Keratinocyte (primary cell): ENCODE data around the gene TNIK. TPM values are rescaled to one million over a fixed set of nuclear protein-coding genes. Genes with fewer than 3 reads are reported as not detected.

Source experiments
- DNase-seq: peaks from one replicate; pipeline ENCODE4 v3.0.0-alpha.2; 2011; ENCODE audit warnings: low read depth, missing footprints, low spot score
- FAIRE-seq: peaks from 2 replicates; lab custom pipeline; 2011; peaks lifted over from hg19 to GRCh38; lab: Jason Lieb, UNC
- H2AFZ ChIP-seq: 2 replicates; pipeline ENCODE4 v1.6.0; 2012; ENCODE audit warnings: low read length, control low read depth, inconsistent platforms; ENCODE audit not compliant: control insufficient read depth
- H3K27ac ChIP-seq: 2 replicates; pipeline ENCODE4 v1.5.1; 2011; ENCODE audit warnings: low read length; ENCODE audit not compliant: control insufficient read depth, insufficient read depth
- H3K27me3 ChIP-seq: 3 replicates; pipeline ENCODE4 v1.6.0; 2011; ENCODE audit warnings: low read length; ENCODE audit not compliant: control insufficient read depth, insufficient read depth; ENCODE audit errors: extremely low read depth
- H3K36me3 ChIP-seq, 2 experiments: 2 replicates in 1 of 2; 3 replicates in 1 of 2; pipeline ENCODE4 v1.5.1; 2011; ENCODE audit warnings: low read length in 2 of 2, mild to moderate bottlenecking in 1 of 2; ENCODE audit not compliant: control insufficient read depth in 2 of 2, insufficient read depth in 2 of 2; ENCODE audit errors: extremely low read depth in 1 of 2
- H3K4me1 ChIP-seq: 3 replicates; pipeline ENCODE4 v1.5.1; 2011; ENCODE audit warnings: low read length; ENCODE audit not compliant: control insufficient read depth, insufficient read depth; ENCODE audit errors: extremely low read depth
- H3K4me2 ChIP-seq: 3 replicates; pipeline ENCODE4 v1.6.0; 2011; ENCODE audit warnings: low read depth, low read length; ENCODE audit not compliant: control insufficient read depth, insufficient read depth; ENCODE audit errors: extremely low read depth
- H3K4me3 ChIP-seq, 3 experiments: fragments of 200-600 bp in 1 of 3; sonication (generic) in 1 of 3; 2 replicates in 2 of 3; 3 replicates in 1 of 3; pipeline ENCODE4 v1.5.1; 2011 to 2016; ENCODE audit warnings: low read length in 3 of 3, mild to moderate bottlenecking in 3 of 3, control low read depth in 2 of 3, inconsistent platforms in 1 of 3, low read depth in 1 of 3, mixed read lengths in 1 of 3, mixed run types in 1 of 3, moderate library complexity in 1 of 3; ENCODE audit not compliant: control insufficient read depth in 2 of 3, insufficient read depth in 2 of 3; ENCODE audit errors: extremely low read depth in 1 of 3
- H3K79me2 ChIP-seq: 2 replicates; pipeline ENCODE4 v1.6.0; 2012; ENCODE audit warnings: low read length; ENCODE audit not compliant: control insufficient read depth, insufficient read depth
- H3K9ac ChIP-seq: 3 replicates; pipeline ENCODE4 v1.6.0; 2011; ENCODE audit warnings: low read length; ENCODE audit not compliant: control insufficient read depth, insufficient read depth; ENCODE audit errors: extremely low read depth
- H3K9me1 ChIP-seq: 3 replicates; pipeline ENCODE4 v1.6.0; 2011; ENCODE audit warnings: low read length; ENCODE audit not compliant: control insufficient read depth, insufficient read depth; ENCODE audit errors: extremely low read depth
- H3K9me3 ChIP-seq: 2 replicates; pipeline ENCODE4 v1.5.1; 2012; ENCODE audit warnings: low read depth, low read length; ENCODE audit not compliant: control insufficient read depth
- H4K20me1 ChIP-seq: 3 replicates; pipeline ENCODE4 v1.6.0; 2011; ENCODE audit warnings: low read length; ENCODE audit not compliant: control insufficient read depth, insufficient read depth; ENCODE audit errors: extremely low read depth
- EZH2 ChIP-seq: IDR thresholded peaks from one replicate; pipeline ENCODE4 v1.6.1; 2012; ENCODE audit warnings: inconsistent platforms, mild to moderate bottlenecking, low read length, moderate library complexity
- dilution Hi-C: fragments of 300-500 bp; cut with MboI; formaldehyde crosslinking; loops from one replicate; pipeline ENCODE4 v1.7.0; 2020; ENCODE audit warnings: low sequenced_read_pairs; ENCODE audit not compliant: extremely low pct_ligation_motif_present
- polyA plus RNA-seq, 5 experiments: library from polyadenylated mRNA; depleted of rRNA in 3 of 5; stranded (reverse) in 3 of 5; stranded (forward) in 1 of 5; unstranded in 1 of 5; fragments of >200 nt; gene quantifications; 1 replicate in 1 of 5; 2 replicates in 3 of 5; 3 replicates in 1 of 5; pipeline versions ENCODE4 v1.2.1 to v1.2.3, GENCODE V29; 2011 to 2012; ENCODE audit warnings: missing spikeins in 2 of 5, low read depth in 1 of 5, low replicate concordance in 1 of 5
- TF ChIP-seq, protein P1 (sequence below), 3 experiments: IDR thresholded peaks in 1 of 3; conservative IDR thresholded peaks in 1 of 3; optimal IDR thresholded peaks in 1 of 3; 2 replicates in 2 of 3; 3 replicates in 1 of 3; pipeline versions ENCODE3 to v1.5.1; 2011; ENCODE audit warnings: low read length in 3 of 3, mild to moderate bottlenecking in 3 of 3, moderate library complexity in 2 of 3, control low read depth in 1 of 3, inconsistent platforms in 1 of 3; ENCODE audit not compliant: insufficient read depth in 2 of 3; ENCODE audit errors: extremely low read depth in 1 of 3

The TNIK gene
- polyA plus RNA-seq, 1 donor (not counting 4 experiments of a cell fraction or from before 2014, with no cell fraction given), result 4.4 TPM

- no peaks in the 10 kb centered on the region for H3K27me3 ChIP-seq
- H3K4me1 ChIP-seq, result no peaks in the 10 kb centered on the region
- no peaks in the 10 kb centered on the region for H4K20me1 ChIP-seq
- FAIRE-seq, result no peak
- no peak overlapping the region for H3K4me3 ChIP-seq
- no peak for DNase-seq
- H3K79me2 ChIP-seq, result no peaks in the 10 kb centered on the region
- H3K27ac ChIP-seq, result no peak overlapping the region
- no peaks in the 10 kb centered on the region for H3K36me3 ChIP-seq
- H3K4me2 ChIP-seq, result no peak overlapping the region
- no peak overlapping the region for H3K9ac ChIP-seq
- dilution Hi-C loops, result no loop called here
- H3K9me3 ChIP-seq, result no peaks in the 10 kb centered on the region
- H3K9me1 ChIP-seq, result no peaks in the 10 kb centered on the region
- no peak overlapping the region for H2AFZ ChIP-seq
- TF ChIP-seq EZH2, result no peak
Measured at GRCh38 chr3:171204942-171205341, 255.3 kb downstream of the TNIK start.

- Histone ChIP-seq H3K79me2 (no peaks in the 10 kb centered on the region), H3K27ac (no peak overlapping the region), H2AFZ (no peak overlapping the region), H3K4me1 (no peaks in the 10 kb centered on the region), H4K20me1 (no peaks in the 10 kb centered on the region), H3K9me3 (no peaks in the 10 kb centered on the region), H3K9me1 (no peaks in the 10 kb centered on the region), H3K4me2 (no peak overlapping the region), H3K4me3 (no peak overlapping the region), H3K36me3 (no peaks in the 10 kb centered on the region), H3K27me3 (no peaks in the 10 kb centered on the region), H3K9ac (no peak overlapping the region)
- FAIRE-seq (no peak), DNase-seq (no peak)
- TF ChIP-seq, protein P1, sequence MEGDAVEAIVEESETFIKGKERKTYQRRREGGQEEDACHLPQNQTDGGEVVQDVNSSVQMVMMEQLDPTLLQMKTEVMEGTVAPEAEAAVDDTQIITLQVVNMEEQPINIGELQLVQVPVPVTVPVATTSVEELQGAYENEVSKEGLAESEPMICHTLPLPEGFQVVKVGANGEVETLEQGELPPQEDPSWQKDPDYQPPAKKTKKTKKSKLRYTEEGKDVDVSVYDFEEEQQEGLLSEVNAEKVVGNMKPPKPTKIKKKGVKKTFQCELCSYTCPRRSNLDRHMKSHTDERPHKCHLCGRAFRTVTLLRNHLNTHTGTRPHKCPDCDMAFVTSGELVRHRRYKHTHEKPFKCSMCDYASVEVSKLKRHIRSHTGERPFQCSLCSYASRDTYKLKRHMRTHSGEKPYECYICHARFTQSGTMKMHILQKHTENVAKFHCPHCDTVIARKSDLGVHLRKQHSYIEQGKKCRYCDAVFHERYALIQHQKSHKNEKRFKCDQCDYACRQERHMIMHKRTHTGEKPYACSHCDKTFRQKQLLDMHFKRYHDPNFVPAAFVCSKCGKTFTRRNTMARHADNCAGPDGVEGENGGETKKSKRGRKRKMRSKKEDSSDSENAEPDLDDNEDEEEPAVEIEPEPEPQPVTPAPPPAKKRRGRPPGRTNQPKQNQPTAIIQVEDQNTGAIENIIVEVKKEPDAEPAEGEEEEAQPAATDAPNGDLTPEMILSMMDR (optimal IDR thresholded peaks at IDR 0.05 in 1 of 3, IDR thresholded peaks at IDR 0.05 in 1 of 3, conservative IDR thresholded peaks at IDR 0.05 in 1 of 3; ENCODE audit: extremely low read depth in 1 of 3, insufficient read depth in 2 of 3, low read length in 3 of 3), result no peak
- TF ChIP-seq EZH2, result no peak
- dilution Hi-C loops, result no loop called here
Measured at GRCh38 chr3:171201825-171202224, 258.4 kb downstream of the TNIK start.

DNA sequence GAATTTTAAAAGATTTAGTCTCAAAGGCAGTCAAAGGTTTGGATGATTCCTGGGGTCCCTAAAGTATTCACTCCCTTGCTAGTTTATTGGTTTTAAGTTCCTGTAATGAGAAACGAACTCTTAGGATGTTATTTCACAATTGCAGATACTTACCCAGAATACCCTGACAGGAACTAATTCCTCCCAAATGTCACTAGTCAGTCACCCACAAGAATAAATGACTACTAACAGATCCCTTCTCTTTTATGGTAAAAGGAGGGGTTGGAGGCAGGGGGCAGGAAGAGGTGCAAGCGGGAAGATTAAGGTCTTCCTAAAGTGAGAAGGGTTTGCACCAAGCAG is 259.5 kb downstream of the TNIK start:
- no peak overlapping the region for H2AFZ ChIP-seq
- H4K20me1 ChIP-seq, result no peaks in the 10 kb centered on the region
- FAIRE-seq (no peak), DNase-seq (no peak)
- no peak overlapping the region for H3K4me3 ChIP-seq
- no peaks in the 10 kb centered on the region for H3K9me1 ChIP-seq
- no peaks in the 10 kb centered on the region for H3K27me3 ChIP-seq
- no peak overlapping the region for H3K27ac ChIP-seq
- H3K36me3 ChIP-seq, result no peaks in the 10 kb centered on the region
- H3K4me2 ChIP-seq, result no peak overlapping the region
- dilution Hi-C loops, result no loop called here
- no peaks in the 10 kb centered on the region for H3K9me3 ChIP-seq
- TF ChIP-seq, protein P1 (optimal IDR thresholded peaks at IDR 0.05 in 1 of 3, IDR thresholded peaks at IDR 0.05 in 1 of 3, conservative IDR thresholded peaks at IDR 0.05 in 1 of 3; ENCODE audit: extremely low read depth in 1 of 3, insufficient read depth in 2 of 3, low read length in 3 of 3), result no peak
- TF ChIP-seq EZH2, result no peak
- no peaks in the 10 kb centered on the region for H3K4me1 ChIP-seq
- H3K79me2 ChIP-seq, result no peaks in the 10 kb centered on the region
- no peak overlapping the region for H3K9ac ChIP-seq
